Activated CD8-positive, alpha-beta memory T cell treated with anti-CD3 and anti-CD28 coated beads, Interleukin-2, amount 50 U/mL, for 4 hours (primary cell): ENCODE measurements around the gene EXOC3L1.

Experiments
- DNase-seq: peaks from one replicate; pipeline ENCODE4 v3.0.0-alpha.2; 2020

EXOC3L1 gene

GRCh38 chr16:67181346-67181745 lies 8.6 kb downstream of the EXOC3L1 start:
- DNase-seq, result no peak

- DNase-seq, result no peak
Observed at GRCh38 chr16:67180166-67180565, 9.8 kb downstream of the EXOC3L1 start.

GRCh38 chr16:67179421-67180080 lies 10.4 kb downstream of the EXOC3L1 start:
- no peak for DNase-seq

- peak; percentile 47 for DNase-seq
Observed at GRCh38 chr16:67177743-67178699, 11.9 kb downstream of the EXOC3L1 start.

- DNase-seq, result no peak
Observed at GRCh38 chr16:67176662-67177061, 13.3 kb downstream of the EXOC3L1 start.

- DNase-seq, result no peak
Observed at GRCh38 chr16:67174706-67175231, 15.2 kb downstream of the EXOC3L1 start.

- peak; percentile 57 for DNase-seq
Observed at GRCh38 chr16:67173808-67174705, 15.9 kb downstream of the EXOC3L1 start.

GRCh38 chr16:67173323-67173722 lies 16.6 kb downstream of the EXOC3L1 start:
- DNase-seq, result no peak

- DNase-seq, result no peak
Observed at GRCh38 chr16:67170949-67171649, 18.8 kb downstream of the EXOC3L1 start.

GRCh38 chr16:67170168-67170948 lies 19.6 kb downstream of the EXOC3L1 start, which contains the start of gene NOL3:
Gene NOL3 (plus strand): TSS chr16:67170538.
- DNase-seq, result no peak

- no peak for DNase-seq
Observed at GRCh38 chr16:67169642-67170167, 20.2 kb downstream of the EXOC3L1 start.

- DNase-seq, result no peak
Observed at GRCh38 chr16:67169011-67169451, 20.9 kb downstream of the EXOC3L1 start.

- DNase-seq, result no peak
Observed at GRCh38 chr16:67167588-67167987, 22.3 kb downstream of the EXOC3L1 start.

- no peak for DNase-seq
Observed at GRCh38 chr16:67166598-67167168, 23.3 kb downstream of the EXOC3L1 start.

- DNase-seq, result no peak
Observed at GRCh38 chr16:67166110-67166547, 23.8 kb downstream of the EXOC3L1 start.

GRCh38 chr16:67165121-67166078 lies 24.5 kb downstream of the EXOC3L1 start:
- DNase-seq, result no peak

- DNase-seq, result no peak
Observed at GRCh38 chr16:67164599-67165061, 25.3 kb downstream of the EXOC3L1 start, which contains the start of gene HSF4. Gene HSF4 (plus strand): TSS chr16:67164745. CDS start chr16:67164812, 67 bp downstream.

GRCh38 chr16:67163999-67164558 lies 25.9 kb downstream of the EXOC3L1 start:
- DNase-seq, result no peak
